B cell (primary cell): ENCODE results near the gene C14orf119. TPM values are rescaled to one million over a fixed set of nuclear protein-coding genes. Genes with fewer than 3 reads are reported as not detected.
"Not testable (repeated sequence)": the region's sequence is repeated elsewhere in the genome, so short reads cannot be mapped to it uniquely, and the experiment has no call there.

ENCODE experiments used
- ATAC-seq: fragments of 200-7000 bp; cut with Tn5 transposase; one replicate; pipeline ENCODE4 v1.10.0; 2021; ENCODE audit warnings: low read depth, mild to moderate bottlenecking, moderate number of reproducible peaks, moderate library complexity
- CTCF ChIA-PET: fragments of 350-600 bp; sonication (Branson Sonifier 250); formaldehyde crosslinking; loops from one replicate; lab custom pipeline; 2021; ENCODE audit warnings: antibody characterized with exemption, inconsistent platforms; lab: Charles Lee
- POLR2A ChIA-PET: fragments of 350-600 bp; sonication (Branson Sonifier 250); formaldehyde crosslinking; loops from one replicate; lab custom pipeline; 2021; ENCODE audit warnings: antibody characterized with exemption; lab: Charles Lee
- DNase-seq: peaks from one replicate; pipeline ENCODE4 v3.0.0; 2013
- H2AFZ ChIP-seq: 2 replicates; pipeline ENCODE4 v1.6.1; 2012; ENCODE audit warnings: mild to moderate bottlenecking, low read depth, low read length; ENCODE audit not compliant: insufficient read depth, poor library complexity, severe bottlenecking
- H3K27ac ChIP-seq, 2 donors: 1 replicate in 1 of 2; 2 replicates in 1 of 2; pipeline ENCODE4 v1.5.1; 2012 to 2013; ENCODE audit warnings: low read length in 2 of 2, mild to moderate bottlenecking in 2 of 2, moderate library complexity in 1 of 2
- H3K27me3 ChIP-seq, 4 experiments: fragments of 200-600 bp in 1 of 4; sonication (generic) in 1 of 4; replicated peaks in 1 of 4; 1 replicate in 2 of 4; 2 replicates in 2 of 4; pipeline versions ENCODE4 v1.6.1 to v1.7.0; 2013 to 2016; ENCODE audit warnings: low read length in 3 of 4, mild to moderate bottlenecking in 2 of 4, mixed read lengths in 1 of 4, moderate library complexity in 1 of 4; ENCODE audit not compliant: insufficient read depth in 4 of 4, control insufficient read depth in 3 of 4; ENCODE audit errors: control extremely low read depth in 1 of 4
- H3K36me3 ChIP-seq, 2 experiments: replicated peaks in 1 of 2; 1 replicate in 1 of 2; 2 replicates in 1 of 2; pipeline versions ENCODE4 v1.6.1 to v1.7.1; 2013; ENCODE audit warnings: low read length in 1 of 2; ENCODE audit not compliant: insufficient read depth in 2 of 2, control insufficient read depth in 1 of 2; ENCODE audit errors: control extremely low read depth in 1 of 2, extremely low read depth in 1 of 2
- H3K4me1 ChIP-seq, 2 donors: fragments of 200-600 bp in 1 of 2; sonication (generic) in 1 of 2; 1 replicate in 1 of 2; 2 replicates in 1 of 2; pipeline versions ENCODE4 v1.5.1 to v1.6.1; 2013 to 2017; ENCODE audit warnings: low read length in 2 of 2; ENCODE audit not compliant: control insufficient read depth in 2 of 2, insufficient read depth in 2 of 2
- H3K4me2 ChIP-seq: replicated peaks from 2 replicates; pipeline ENCODE3; 2012; ENCODE audit warnings: mild to moderate bottlenecking, low read depth, low read length; ENCODE audit not compliant: poor library complexity, severe bottlenecking
- H3K4me3 ChIP-seq, 5 experiments: fragments of 200-600 bp in 1 of 5; sonication (generic) in 1 of 5; 1 replicate in 3 of 5; 2 replicates in 2 of 5; pipeline versions ENCODE4 v1.5.1 to v1.7.0; 2011 to 2016; ENCODE audit warnings: low read length in 4 of 5, mild to moderate bottlenecking in 4 of 5, low read depth in 2 of 5, control low read depth in 1 of 5, moderate library complexity in 1 of 5; ENCODE audit not compliant: insufficient read depth in 1 of 5; ENCODE audit errors: control extremely low read depth in 1 of 5, extremely low read depth in 1 of 5
- H3K79me2 ChIP-seq: fragments of 200-600 bp; sonication (generic); one replicate; pipeline ENCODE4 v1.6.0; 2016; ENCODE audit warnings: low read length; ENCODE audit not compliant: control insufficient read depth, insufficient read depth
- H3K9ac ChIP-seq: fragments of 200-600 bp; sonication (generic); 2 replicates; pipeline ENCODE4 v1.6.1; 2017; ENCODE audit warnings: mild to moderate bottlenecking, low read length, moderate library complexity
- H3K9me3 ChIP-seq, 3 donors: one replicate each; pipeline versions ENCODE4 v1.6.1 to v1.7.1; 2013; ENCODE audit warnings: low read length in 2 of 3; ENCODE audit not compliant: control insufficient read depth in 2 of 3, insufficient read depth in 1 of 3; ENCODE audit errors: control extremely low read depth in 1 of 3
- H4K20me1 ChIP-seq: 2 replicates; pipeline ENCODE4 v1.6.0; 2012; ENCODE audit warnings: mild to moderate bottlenecking, low read length; ENCODE audit not compliant: insufficient read depth, control insufficient read depth, poor library complexity, severe bottlenecking
- H3K27ac Mint-ChIP-seq: one replicate; pipeline ENCODE4 v1.8.0; 2021; ENCODE audit warnings: mixed read lengths
- H3K27me3 Mint-ChIP-seq: one replicate; pipeline ENCODE4 v1.8.0; 2021; ENCODE audit warnings: mixed read lengths
- H3K4me1 Mint-ChIP-seq: one replicate; pipeline ENCODE4 v1.8.0; 2021; ENCODE audit warnings: mixed read lengths
- H3K4me3 Mint-ChIP-seq: one replicate; pipeline ENCODE4 v1.8.0; 2021; ENCODE audit warnings: mixed read lengths
- H3K9me3 Mint-ChIP-seq: one replicate; pipeline ENCODE4 v1.8.0; 2022; ENCODE audit warnings: mixed read lengths; ENCODE audit not compliant: insufficient read depth
- EZH2 ChIP-seq: IDR thresholded peaks from 2 replicates; pipeline ENCODE4 v1.6.1; 2012; ENCODE audit warnings: borderline replicate concordance, low read depth, mild to moderate bottlenecking, moderate library complexity, low read length; ENCODE audit not compliant: insufficient read depth, poor library complexity, severe bottlenecking
- WGBS: methylation state at CpG from one replicate; pipeline ENCODE4 v1.1.5; 2013; ENCODE audit warnings: missing lambda C conversion rate; ENCODE audit not compliant: insufficient coverage; 5-methylcytosine and 5-hydroxymethylcytosine counted together
- intact Hi-C: fragments of 100-400 bp; cut with micrococcal nuclease; formaldehyde crosslinking; loops from one replicate; pipeline ENCODE4 v1.10.0; 2022
- polyA plus RNA-seq: library from polyadenylated mRNA; depleted of rRNA; stranded (reverse); fragments of >200 nt; gene quantifications from 2 replicates; pipeline ENCODE4 v1.2.3, GENCODE V29; 2012
- total RNA-seq, 2 donors: library from RNA; stranded (reverse); fragments of 120-200 nt in 1 of 2; gene quantifications; 1 replicate in 1 of 2; 2 replicates in 1 of 2; pipeline versions ENCODE4 v1.2.3 to v1.2.4, GENCODE V29; 2013 to 2022
- TF ChIP-seq, protein P1 (sequence below): fragments of 200-600 bp; IDR thresholded peaks from one replicate; pipeline ENCODE4 v1.8.0; 2022; ENCODE audit warnings: antibody characterized with exemption, mild to moderate bottlenecking

The C14orf119 gene
- total and polyA plus RNA-seq, 2 donors (not counting 1 experiment from before 2014, with no cell fraction given): 12.2 to 30.6 TPM

DNA sequence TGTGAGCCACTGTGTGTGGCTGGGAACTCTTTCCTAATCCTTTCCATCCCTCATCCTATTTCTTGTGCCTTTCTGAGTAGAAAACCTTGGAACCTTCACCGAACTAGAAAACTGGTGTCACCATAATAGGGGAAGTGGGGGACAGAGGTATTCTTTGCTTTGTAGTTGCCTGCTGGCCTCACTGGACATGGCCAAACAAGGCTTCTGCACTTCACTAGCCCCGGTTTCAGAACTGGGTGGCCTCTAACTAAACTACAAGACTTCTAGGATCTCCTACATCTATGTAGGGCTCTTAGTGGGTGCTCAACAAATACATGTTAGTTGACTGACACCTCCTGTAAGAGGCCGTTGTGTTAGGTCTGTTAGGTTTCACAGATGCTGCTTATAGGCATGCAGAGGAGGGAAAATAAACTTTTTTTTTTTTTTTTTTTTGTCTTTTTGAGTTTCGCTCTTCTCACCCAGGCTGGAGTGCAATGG lies 10.1 kb downstream of the C14orf119 start:
- WGBS: 92% methylated on average over 2 of the region's 4 CpGs
- H3K79me2 ChIP-seq: peaks cover 1% of the 10 kb centered on the region
- no peaks in the 10 kb centered on the region for H3K4me1 ChIP-seq
- DNase-seq (no peak), ATAC-seq (no peak)
- no peaks in the 10 kb centered on the region for H3K27me3 Mint-ChIP-seq
- POLR2A ChIA-PET: interaction anchor here (0.9 kb wide), 1 partner anchor 10 kb away, joined by 8 read pairs; the partner anchor contains the start of genes ACIN1 and C14orf119
- TF ChIP-seq, protein P1, sequence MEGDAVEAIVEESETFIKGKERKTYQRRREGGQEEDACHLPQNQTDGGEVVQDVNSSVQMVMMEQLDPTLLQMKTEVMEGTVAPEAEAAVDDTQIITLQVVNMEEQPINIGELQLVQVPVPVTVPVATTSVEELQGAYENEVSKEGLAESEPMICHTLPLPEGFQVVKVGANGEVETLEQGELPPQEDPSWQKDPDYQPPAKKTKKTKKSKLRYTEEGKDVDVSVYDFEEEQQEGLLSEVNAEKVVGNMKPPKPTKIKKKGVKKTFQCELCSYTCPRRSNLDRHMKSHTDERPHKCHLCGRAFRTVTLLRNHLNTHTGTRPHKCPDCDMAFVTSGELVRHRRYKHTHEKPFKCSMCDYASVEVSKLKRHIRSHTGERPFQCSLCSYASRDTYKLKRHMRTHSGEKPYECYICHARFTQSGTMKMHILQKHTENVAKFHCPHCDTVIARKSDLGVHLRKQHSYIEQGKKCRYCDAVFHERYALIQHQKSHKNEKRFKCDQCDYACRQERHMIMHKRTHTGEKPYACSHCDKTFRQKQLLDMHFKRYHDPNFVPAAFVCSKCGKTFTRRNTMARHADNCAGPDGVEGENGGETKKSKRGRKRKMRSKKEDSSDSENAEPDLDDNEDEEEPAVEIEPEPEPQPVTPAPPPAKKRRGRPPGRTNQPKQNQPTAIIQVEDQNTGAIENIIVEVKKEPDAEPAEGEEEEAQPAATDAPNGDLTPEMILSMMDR: no peak
- TF ChIP-seq EZH2: no peak
- H3K27me3 ChIP-seq: peaks cover 0 to 2% (median 0%) of the 10 kb centered on the region in 4 experiments
- CTCF ChIA-PET: interaction anchor here (1.1 to 2.1 kb wide), 2 partner anchors 15 to 28 kb away, joined by 3 to 5 read pairs; no protein-coding TSS in a partner anchor
- no peak overlapping the region for H3K4me2 ChIP-seq
- no peak overlapping the region for H2AFZ ChIP-seq
- no peak overlapping the region for H3K27ac Mint-ChIP-seq
- intact Hi-C loops: no loop called here
- H3K4me3 Mint-ChIP-seq: no peak overlapping the region
- H3K36me3 ChIP-seq: no peaks in the 10 kb centered on the region
- H3K9me3 Mint-ChIP-seq: no peaks in the 10 kb centered on the region
- H4K20me1 ChIP-seq: no peaks in the 10 kb centered on the region
- H3K27ac ChIP-seq: no peak overlapping the region
- H3K4me3 ChIP-seq: no peak overlapping the region
- H3K9ac ChIP-seq: no peak overlapping the region
- H3K9me3 ChIP-seq: peaks cover 0 to 7% (median 0%) of the 10 kb centered on the region in 3 donors
- peaks cover 9% of the 10 kb centered on the region for H3K4me1 Mint-ChIP-seq

DNA sequence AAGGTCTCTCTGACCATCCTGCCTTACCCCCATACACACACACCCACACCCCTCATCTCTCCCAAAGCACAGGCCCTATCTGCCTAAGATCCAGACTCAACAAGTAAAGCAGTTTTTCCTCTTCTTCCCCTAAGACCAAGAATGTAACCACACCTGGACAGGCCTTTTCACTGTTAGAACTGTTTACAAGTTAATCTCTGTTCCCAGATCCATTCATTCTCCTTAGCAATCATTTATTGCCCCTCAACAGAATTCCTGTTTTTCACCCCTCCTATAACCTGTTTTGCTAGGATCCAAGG lies 11.4 kb downstream of the C14orf119 start:
- Histone ChIP-seq H3K27me3 (peaks cover 0 to 12% (median 3%) of the 10 kb centered on the region in 4 experiments), H3K4me3 (no peak overlapping the region), H3K9me3 (peaks cover 0 to 7% (median 0%) of the 10 kb centered on the region in 3 donors), H4K20me1 (no peaks in the 10 kb centered on the region), H3K27ac (no peak overlapping the region), H3K9ac (no peak overlapping the region), H3K4me1 (no peaks in the 10 kb centered on the region), H3K36me3 (no peaks in the 10 kb centered on the region), H3K79me2 (no peaks in the 10 kb centered on the region), H2AFZ (no peak overlapping the region), H3K4me2 (no peak overlapping the region)
- ATAC-seq: no peak
- H3K9me3 Mint-ChIP-seq: no peaks in the 10 kb centered on the region
- H3K27ac Mint-ChIP-seq: no peak overlapping the region
- intact Hi-C loops: no loop called here
- ChIA-PET CTCF (interaction anchor here (0.9 to 2.1 kb wide), 2 partner anchors 12 to 29 kb away, joined by 3 to 5 read pairs; partner anchors contain the start of genes ACIN1 and C14orf119), POLR2A (no interaction called here)
- no peak overlapping the region for H3K4me3 Mint-ChIP-seq
- TF ChIP-seq, protein P1: no peak
- no peak for TF ChIP-seq EZH2
- peaks cover 8% of the 10 kb centered on the region for H3K4me1 Mint-ChIP-seq
- no peak for DNase-seq
- no peaks in the 10 kb centered on the region for H3K27me3 Mint-ChIP-seq

DNA sequence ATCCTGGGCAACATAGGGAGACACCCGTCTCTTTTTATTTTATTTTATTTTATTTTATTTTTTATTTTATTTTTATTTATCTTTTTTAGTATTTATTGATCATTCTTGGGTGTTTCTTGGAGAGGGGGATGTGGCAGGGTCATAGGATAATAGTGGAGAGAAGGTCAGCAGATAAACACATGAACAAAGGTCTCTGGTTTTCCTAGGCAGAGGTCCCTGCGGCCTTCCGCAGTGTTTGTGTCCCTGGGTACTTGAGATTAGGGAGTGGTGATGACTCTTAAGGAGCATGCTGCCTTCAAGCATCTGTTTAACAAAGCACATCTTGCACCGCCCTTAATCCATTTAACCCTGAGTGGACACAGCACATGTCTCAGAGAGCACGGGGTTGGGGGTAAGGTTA lies 12.3 kb downstream of the C14orf119 start:
- H3K4me1 Mint-ChIP-seq, DNase-seq, ATAC-seq, H3K9me3 Mint-ChIP-seq, H3K79me2 ChIP-seq, H3K36me3 ChIP-seq, H3K27ac ChIP-seq, POLR2A ChIA-PET, H2AFZ ChIP-seq, H3K4me2 ChIP-seq, H3K9me3 ChIP-seq, H3K27ac Mint-ChIP-seq, H4K20me1 ChIP-seq, H3K4me3 Mint-ChIP-seq, H3K9ac ChIP-seq, H3K27me3 Mint-ChIP-seq, H3K4me1 ChIP-seq, H3K4me3 ChIP-seq, intact Hi-C loops, CTCF ChIA-PET: not testable (repeated sequence)
- H3K27me3 ChIP-seq: peaks cover 0 to 13% (median 9%) of the 10 kb centered on the region in 4 experiments
- WGBS: no CpG with 5 or more reads among the region's 5 CpGs
